HEK293 (cell line): Measurements from ENCODE around the gene EIF3M.
A peak's percentile ranks its signal among the peaks of the same experiment; 100 is the strongest.

ENCODE experiments used
- IKZF3 ChIP-seq: fragments of 450-650 bp; IDR thresholded peaks from 2 replicates; pipeline ENCODE4 v1.5.0; 2018; ENCODE audit warnings: missing biosample characterization, mild to moderate bottlenecking, missing genetic modification characterization, moderate library complexity
- KLF10 ChIP-seq: fragments of 450-650 bp; IDR thresholded peaks from 2 replicates; pipeline ENCODE4 v1.5.1; 2018; ENCODE audit warnings: missing biosample characterization, mild to moderate bottlenecking, missing genetic modification characterization
- KLF7 ChIP-seq: fragments of 450-650 bp; formaldehyde crosslinking; IDR thresholded peaks from 2 replicates; pipeline ENCODE4 v1.5.1; 2016; ENCODE audit warnings: missing biosample characterization, missing genetic modification characterization, borderline replicate concordance
- SP2 ChIP-seq: fragments of 450-650 bp; formaldehyde crosslinking; IDR thresholded peaks from 2 replicates; pipeline ENCODE4 v1.5.1; 2016; ENCODE audit warnings: missing biosample characterization, missing genetic modification characterization
- ZBTB11 ChIP-seq: fragments of 450-650 bp; formaldehyde crosslinking; conservative IDR thresholded peaks from 2 replicates; pipeline ENCODE4 v1.5.1; 2016; ENCODE audit warnings: low read depth, missing biosample characterization, missing genetic modification characterization
- ZBTB21 ChIP-seq: fragments of 450-650 bp; formaldehyde crosslinking; IDR thresholded peaks from 2 replicates; pipeline ENCODE4 v1.5.1; 2017; ENCODE audit warnings: missing biosample characterization, missing genetic modification characterization
- ZBTB6 ChIP-seq: fragments of 450-650 bp; formaldehyde crosslinking; IDR thresholded peaks from 2 replicates; pipeline ENCODE4 v1.5.1; 2017; ENCODE audit warnings: missing biosample characterization, missing genetic modification characterization
- ZBTB8A ChIP-seq: fragments of 450-650 bp; formaldehyde crosslinking; IDR thresholded peaks from 2 replicates; pipeline ENCODE4 v1.5.1; 2016; ENCODE audit warnings: missing biosample characterization, missing genetic modification characterization
- ZFP37 ChIP-seq: fragments of 450-650 bp; formaldehyde crosslinking; IDR thresholded peaks from 2 replicates; pipeline ENCODE4 v1.5.1; 2016; ENCODE audit warnings: missing biosample characterization, missing genetic modification characterization
- ZNF138 ChIP-seq: fragments of 450-650 bp; formaldehyde crosslinking; IDR thresholded peaks from 2 replicates; pipeline ENCODE4 v1.5.1; 2016; ENCODE audit warnings: missing biosample characterization, missing genetic modification characterization, borderline replicate concordance
- ZNF211 ChIP-seq: fragments of 450-650 bp; formaldehyde crosslinking; IDR thresholded peaks from 2 replicates; pipeline ENCODE4 v1.5.1; 2016; ENCODE audit warnings: low read depth, missing biosample characterization, missing genetic modification characterization
- ZNF423 ChIP-seq: fragments of 450-650 bp; formaldehyde crosslinking; IDR thresholded peaks from 2 replicates; pipeline ENCODE4 v1.5.1; 2016; ENCODE audit warnings: missing biosample characterization, missing genetic modification characterization
- ZNF571 ChIP-seq: fragments of 450-650 bp; formaldehyde crosslinking; IDR thresholded peaks from 2 replicates; pipeline ENCODE4 v1.5.0; 2017; ENCODE audit warnings: missing biosample characterization, missing genetic modification characterization
- ZNF580 ChIP-seq: fragments of 450-650 bp; formaldehyde crosslinking; IDR thresholded peaks from 2 replicates; pipeline ENCODE4 v1.5.1; 2016; ENCODE audit warnings: missing biosample characterization, missing genetic modification characterization
- ZNF629 ChIP-seq: fragments of 450-650 bp; formaldehyde crosslinking; IDR thresholded peaks from 2 replicates; pipeline ENCODE4 v1.5.1; 2017; ENCODE audit warnings: missing biosample characterization, missing genetic modification characterization
- ZNF776 ChIP-seq: fragments of 450-650 bp; formaldehyde crosslinking; IDR thresholded peaks from 2 replicates; pipeline ENCODE4 v1.5.0; 2017; ENCODE audit warnings: missing biosample characterization, missing genetic modification characterization, borderline replicate concordance
- ZNF843 ChIP-seq: fragments of 450-650 bp; formaldehyde crosslinking; IDR thresholded peaks from 2 replicates; pipeline ENCODE4 v1.5.1; 2016; ENCODE audit warnings: missing biosample characterization, missing genetic modification characterization
- ZSCAN16 ChIP-seq: fragments of 450-650 bp; formaldehyde crosslinking; IDR thresholded peaks from 2 replicates; pipeline ENCODE4 v1.5.1; 2016; ENCODE audit warnings: missing biosample characterization, missing genetic modification characterization
- TF ChIP-seq, protein P1 (sequence below): fragments of 450-650 bp; formaldehyde crosslinking; IDR thresholded peaks from 2 replicates; pipeline ENCODE4 v1.5.1; 2016; ENCODE audit warnings: missing biosample characterization, missing genetic modification characterization
- TF ChIP-seq, protein P2 (sequence below): fragments of 450-650 bp; formaldehyde crosslinking; IDR thresholded peaks from 2 replicates; pipeline ENCODE4 v1.5.0; 2017; ENCODE audit warnings: missing biosample characterization, missing genetic modification characterization, borderline replicate concordance
- TF ChIP-seq, protein P3 (sequence below): fragments of 450-650 bp; formaldehyde crosslinking; IDR thresholded peaks from 2 replicates; pipeline ENCODE4 v1.5.1; 2016; ENCODE audit warnings: missing biosample characterization, missing genetic modification characterization
- TF ChIP-seq, protein P4 (sequence below): fragments of 450-650 bp; IDR thresholded peaks from 2 replicates; pipeline ENCODE4 v1.5.1; 2018; ENCODE audit warnings: missing biosample characterization, missing genetic modification characterization

The EIF3M gene

DNA sequence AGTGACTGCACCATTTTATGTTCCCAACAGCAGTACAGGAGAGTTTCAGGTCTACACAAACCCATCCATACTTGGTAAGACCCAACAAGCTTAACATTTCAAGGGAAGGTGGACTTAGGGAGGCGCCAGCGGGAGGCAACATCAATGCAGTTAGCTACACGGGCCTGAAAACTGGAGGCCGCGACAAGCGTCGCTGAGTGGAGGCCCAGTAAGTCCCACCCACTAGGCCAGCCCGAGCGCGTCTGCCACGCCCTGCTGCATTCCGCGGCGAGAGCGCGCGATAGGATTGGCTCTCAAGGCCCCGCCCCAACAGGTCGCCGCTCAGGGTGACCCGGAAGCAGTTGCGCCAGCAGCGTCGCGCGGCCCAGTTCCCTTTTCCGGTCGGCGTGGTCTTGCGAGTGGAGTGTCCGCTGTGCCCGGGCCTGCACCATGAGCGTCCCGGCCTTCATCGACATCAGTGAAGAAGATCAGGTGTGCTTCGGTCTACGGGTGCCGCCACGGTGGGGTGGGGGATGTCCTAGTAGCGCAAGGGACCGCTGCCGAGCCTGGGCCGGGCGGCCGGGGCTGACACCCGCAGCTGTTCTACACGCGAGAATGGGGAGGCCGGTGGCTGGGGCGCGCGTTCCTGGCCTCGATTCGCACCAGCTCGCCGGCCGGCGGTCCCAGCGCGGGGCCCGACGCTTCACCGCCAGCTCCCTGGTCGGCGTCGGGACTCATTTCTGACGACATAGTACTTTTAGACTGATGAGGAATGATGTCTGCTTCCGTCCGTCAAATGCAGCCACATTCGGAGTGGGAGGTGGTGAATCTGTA lies at the start of gene EIF3M (continued):
- TF ChIP-seq ZNF580 (tag by site-specific recombination) (no peak), ZFP37 (tag by site-specific recombination) (peak; percentile 81; the same call in 1 of the 2 replicates), ZNF211 (tag by site-specific recombination) (no peak), KLF10 (peak; percentile 98), ZNF629 (tag by site-specific recombination) (peak; percentile 52), ZNF423 (tag by site-specific recombination) (no peak), ZNF776 (tag by site-specific recombination) (no peak), ZNF571 (no peak), ZBTB8A (no peak; the same call in 1 of the 2 replicates), ZNF843 (tag by site-specific recombination) (peak; percentile 61), ZBTB21 (no peak; the same call in none of the 2 replicates), ZSCAN16 (tag by site-specific recombination) (no peak), KLF7 (tag by site-specific recombination) (no peak), ZNF138 (tag by site-specific recombination) (no peak), ZBTB11 (peak; percentile 95), ZBTB6 (tag by site-specific recombination) (no peak), SP2 (tag by site-specific recombination) (peak; percentile 97), IKZF3 (no peak)
- TF ChIP-seq, protein P1, sequence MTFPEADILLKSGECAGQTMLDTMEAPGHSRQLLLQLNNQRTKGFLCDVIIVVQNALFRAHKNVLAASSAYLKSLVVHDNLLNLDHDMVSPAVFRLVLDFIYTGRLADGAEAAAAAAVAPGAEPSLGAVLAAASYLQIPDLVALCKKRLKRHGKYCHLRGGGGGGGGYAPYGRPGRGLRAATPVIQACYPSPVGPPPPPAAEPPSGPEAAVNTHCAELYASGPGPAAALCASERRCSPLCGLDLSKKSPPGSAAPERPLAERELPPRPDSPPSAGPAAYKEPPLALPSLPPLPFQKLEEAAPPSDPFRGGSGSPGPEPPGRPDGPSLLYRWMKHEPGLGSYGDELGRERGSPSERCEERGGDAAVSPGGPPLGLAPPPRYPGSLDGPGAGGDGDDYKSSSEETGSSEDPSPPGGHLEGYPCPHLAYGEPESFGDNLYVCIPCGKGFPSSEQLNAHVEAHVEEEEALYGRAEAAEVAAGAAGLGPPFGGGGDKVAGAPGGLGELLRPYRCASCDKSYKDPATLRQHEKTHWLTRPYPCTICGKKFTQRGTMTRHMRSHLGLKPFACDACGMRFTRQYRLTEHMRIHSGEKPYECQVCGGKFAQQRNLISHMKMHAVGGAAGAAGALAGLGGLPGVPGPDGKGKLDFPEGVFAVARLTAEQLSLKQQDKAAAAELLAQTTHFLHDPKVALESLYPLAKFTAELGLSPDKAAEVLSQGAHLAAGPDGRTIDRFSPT (tag by site-specific recombination): no peak
- TF ChIP-seq, protein P2, sequence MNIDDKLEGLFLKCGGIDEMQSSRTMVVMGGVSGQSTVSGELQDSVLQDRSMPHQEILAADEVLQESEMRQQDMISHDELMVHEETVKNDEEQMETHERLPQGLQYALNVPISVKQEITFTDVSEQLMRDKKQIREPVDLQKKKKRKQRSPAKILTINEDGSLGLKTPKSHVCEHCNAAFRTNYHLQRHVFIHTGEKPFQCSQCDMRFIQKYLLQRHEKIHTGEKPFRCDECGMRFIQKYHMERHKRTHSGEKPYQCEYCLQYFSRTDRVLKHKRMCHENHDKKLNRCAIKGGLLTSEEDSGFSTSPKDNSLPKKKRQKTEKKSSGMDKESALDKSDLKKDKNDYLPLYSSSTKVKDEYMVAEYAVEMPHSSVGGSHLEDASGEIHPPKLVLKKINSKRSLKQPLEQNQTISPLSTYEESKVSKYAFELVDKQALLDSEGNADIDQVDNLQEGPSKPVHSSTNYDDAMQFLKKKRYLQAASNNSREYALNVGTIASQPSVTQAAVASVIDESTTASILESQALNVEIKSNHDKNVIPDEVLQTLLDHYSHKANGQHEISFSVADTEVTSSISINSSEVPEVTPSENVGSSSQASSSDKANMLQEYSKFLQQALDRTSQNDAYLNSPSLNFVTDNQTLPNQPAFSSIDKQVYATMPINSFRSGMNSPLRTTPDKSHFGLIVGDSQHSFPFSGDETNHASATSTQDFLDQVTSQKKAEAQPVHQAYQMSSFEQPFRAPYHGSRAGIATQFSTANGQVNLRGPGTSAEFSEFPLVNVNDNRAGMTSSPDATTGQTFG (tag by site-specific recombination): no peak
- TF ChIP-seq, protein P3, sequence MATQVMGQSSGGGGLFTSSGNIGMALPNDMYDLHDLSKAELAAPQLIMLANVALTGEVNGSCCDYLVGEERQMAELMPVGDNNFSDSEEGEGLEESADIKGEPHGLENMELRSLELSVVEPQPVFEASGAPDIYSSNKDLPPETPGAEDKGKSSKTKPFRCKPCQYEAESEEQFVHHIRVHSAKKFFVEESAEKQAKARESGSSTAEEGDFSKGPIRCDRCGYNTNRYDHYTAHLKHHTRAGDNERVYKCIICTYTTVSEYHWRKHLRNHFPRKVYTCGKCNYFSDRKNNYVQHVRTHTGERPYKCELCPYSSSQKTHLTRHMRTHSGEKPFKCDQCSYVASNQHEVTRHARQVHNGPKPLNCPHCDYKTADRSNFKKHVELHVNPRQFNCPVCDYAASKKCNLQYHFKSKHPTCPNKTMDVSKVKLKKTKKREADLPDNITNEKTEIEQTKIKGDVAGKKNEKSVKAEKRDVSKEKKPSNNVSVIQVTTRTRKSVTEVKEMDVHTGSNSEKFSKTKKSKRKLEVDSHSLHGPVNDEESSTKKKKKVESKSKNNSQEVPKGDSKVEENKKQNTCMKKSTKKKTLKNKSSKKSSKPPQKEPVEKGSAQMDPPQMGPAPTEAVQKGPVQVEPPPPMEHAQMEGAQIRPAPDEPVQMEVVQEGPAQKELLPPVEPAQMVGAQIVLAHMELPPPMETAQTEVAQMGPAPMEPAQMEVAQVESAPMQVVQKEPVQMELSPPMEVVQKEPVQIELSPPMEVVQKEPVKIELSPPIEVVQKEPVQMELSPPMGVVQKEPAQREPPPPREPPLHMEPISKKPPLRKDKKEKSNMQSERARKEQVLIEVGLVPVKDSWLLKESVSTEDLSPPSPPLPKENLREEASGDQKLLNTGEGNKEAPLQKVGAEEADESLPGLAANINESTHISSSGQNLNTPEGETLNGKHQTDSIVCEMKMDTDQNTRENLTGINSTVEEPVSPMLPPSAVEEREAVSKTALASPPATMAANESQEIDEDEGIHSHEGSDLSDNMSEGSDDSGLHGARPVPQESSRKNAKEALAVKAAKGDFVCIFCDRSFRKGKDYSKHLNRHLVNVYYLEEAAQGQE: no peak
- TF ChIP-seq, protein P4, sequence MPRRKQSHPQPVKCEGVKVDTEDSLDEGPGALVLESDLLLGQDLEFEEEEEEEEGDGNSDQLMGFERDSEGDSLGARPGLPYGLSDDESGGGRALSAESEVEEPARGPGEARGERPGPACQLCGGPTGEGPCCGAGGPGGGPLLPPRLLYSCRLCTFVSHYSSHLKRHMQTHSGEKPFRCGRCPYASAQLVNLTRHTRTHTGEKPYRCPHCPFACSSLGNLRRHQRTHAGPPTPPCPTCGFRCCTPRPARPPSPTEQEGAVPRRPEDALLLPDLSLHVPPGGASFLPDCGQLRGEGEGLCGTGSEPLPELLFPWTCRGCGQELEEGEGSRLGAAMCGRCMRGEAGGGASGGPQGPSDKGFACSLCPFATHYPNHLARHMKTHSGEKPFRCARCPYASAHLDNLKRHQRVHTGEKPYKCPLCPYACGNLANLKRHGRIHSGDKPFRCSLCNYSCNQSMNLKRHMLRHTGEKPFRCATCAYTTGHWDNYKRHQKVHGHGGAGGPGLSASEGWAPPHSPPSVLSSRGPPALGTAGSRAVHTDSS: peak; percentile 36; the same call in 1 of the 2 replicates
